ENCODE results near the gene SLC39A11. TPM values are rescaled to one million over a fixed set of nuclear protein-coding genes. Genes with fewer than 3 reads are reported as not detected.

Gene SLC39A11
- total RNA-seq, 1 donor from 2014 or later = 23.2 TPM

DNA sequence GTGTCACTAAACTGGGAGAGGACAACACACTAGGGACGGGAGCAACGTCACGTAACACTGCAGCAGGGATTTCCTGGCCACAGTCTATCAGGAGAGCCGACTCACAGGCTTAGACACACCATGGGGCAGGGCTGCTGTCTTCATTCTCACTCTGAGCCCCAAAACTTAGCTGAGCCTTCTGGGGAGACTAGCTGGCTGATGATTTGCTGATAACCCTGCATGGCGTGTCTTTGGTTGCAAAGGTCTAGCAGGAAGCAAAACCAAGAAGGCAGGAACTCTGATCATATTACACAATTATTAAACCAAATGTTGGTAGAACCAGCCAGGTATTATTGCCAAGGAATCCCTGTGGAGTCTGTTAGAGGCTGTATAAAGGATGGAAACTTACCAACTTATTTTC lies 345.0 kb downstream of the SLC39A11 start:
- peaks cover 6% of the 10 kb centered on the region for H3K9me3 Mint-ChIP-seq
- H3K4me3 Mint-ChIP-seq = no peak overlapping the region
- peaks cover 4% of the 10 kb centered on the region for H3K36me3 Mint-ChIP-seq
- no peaks in the 10 kb centered on the region for H3K27me3 Mint-ChIP-seq
- H3K27ac Mint-ChIP-seq = no peak overlapping the region
- TF ChIP-seq, protein P1, sequence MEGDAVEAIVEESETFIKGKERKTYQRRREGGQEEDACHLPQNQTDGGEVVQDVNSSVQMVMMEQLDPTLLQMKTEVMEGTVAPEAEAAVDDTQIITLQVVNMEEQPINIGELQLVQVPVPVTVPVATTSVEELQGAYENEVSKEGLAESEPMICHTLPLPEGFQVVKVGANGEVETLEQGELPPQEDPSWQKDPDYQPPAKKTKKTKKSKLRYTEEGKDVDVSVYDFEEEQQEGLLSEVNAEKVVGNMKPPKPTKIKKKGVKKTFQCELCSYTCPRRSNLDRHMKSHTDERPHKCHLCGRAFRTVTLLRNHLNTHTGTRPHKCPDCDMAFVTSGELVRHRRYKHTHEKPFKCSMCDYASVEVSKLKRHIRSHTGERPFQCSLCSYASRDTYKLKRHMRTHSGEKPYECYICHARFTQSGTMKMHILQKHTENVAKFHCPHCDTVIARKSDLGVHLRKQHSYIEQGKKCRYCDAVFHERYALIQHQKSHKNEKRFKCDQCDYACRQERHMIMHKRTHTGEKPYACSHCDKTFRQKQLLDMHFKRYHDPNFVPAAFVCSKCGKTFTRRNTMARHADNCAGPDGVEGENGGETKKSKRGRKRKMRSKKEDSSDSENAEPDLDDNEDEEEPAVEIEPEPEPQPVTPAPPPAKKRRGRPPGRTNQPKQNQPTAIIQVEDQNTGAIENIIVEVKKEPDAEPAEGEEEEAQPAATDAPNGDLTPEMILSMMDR (conservative IDR thresholded peaks at IDR 0.05) = no peak
- peaks cover 7% of the 10 kb centered on the region for H3K4me1 Mint-ChIP-seq (ENCODE audit: unreplicated experiment)
- no peak for DNase-seq (ENCODE audit: extremely low spot score, unreplicated experiment)

DNA sequence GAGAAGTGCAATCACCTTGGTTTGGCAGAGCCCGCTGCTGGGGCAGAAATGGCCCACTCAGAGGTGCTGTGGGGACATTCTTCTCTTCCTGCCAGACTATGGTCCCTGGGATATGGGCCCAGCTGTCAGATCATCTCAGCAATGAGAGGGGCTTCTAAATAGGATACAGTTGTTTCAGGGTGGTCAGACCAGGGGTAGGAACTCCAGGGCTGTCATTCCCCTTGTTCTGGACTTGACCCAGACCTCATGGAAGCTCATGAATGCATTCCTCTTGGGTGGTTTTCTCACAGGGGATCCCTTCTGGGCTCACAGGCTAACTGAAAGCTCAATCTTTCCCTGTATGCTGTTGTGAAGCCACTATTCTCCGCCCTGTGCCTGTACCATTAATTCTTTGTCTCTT lies 347.2 kb downstream of the SLC39A11 start:
- H3K9me3 Mint-ChIP-seq = peaks cover 6% of the 10 kb centered on the region

DNA sequence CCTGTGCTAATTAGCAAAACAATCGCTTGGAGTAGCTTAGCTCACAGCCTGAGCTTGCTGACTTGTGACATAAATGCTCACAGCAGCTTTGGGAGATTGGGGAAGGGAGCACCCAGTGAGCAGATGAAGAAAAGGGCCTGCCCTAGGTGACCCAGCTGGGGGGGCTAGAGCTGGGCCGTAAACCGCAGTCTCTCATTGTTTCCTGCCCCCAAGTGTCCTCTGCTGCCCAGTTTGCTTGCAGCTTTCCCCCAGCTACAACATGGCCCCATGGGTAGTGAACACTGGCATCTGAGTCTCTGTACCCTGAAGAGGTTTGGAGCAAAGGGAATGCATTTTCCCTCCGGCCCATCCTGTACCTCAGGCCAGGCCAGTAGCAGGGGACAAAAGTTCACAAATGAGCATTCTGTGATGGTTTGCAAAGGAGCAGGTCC lies 349.4 kb downstream of the SLC39A11 start:
- H3K4me3 Mint-ChIP-seq = no peak overlapping the region
- no peak for DNase-seq (ENCODE audit: extremely low spot score, unreplicated experiment)
- H3K9me3 Mint-ChIP-seq = peaks cover 6% of the 10 kb centered on the region
- TF ChIP-seq, protein P1 (conservative IDR thresholded peaks at IDR 0.05) = no peak
- H3K36me3 Mint-ChIP-seq = peaks cover 4% of the 10 kb centered on the region
- no peak overlapping the region for H3K27ac Mint-ChIP-seq
- H3K4me1 Mint-ChIP-seq (ENCODE audit: unreplicated experiment) = peaks cover 4% of the 10 kb centered on the region
- H3K27me3 Mint-ChIP-seq = no peaks in the 10 kb centered on the region

More for the DNA sequence above, 347.2 kb downstream of the SLC39A11 start:
- no peak overlapping the region for H3K27ac Mint-ChIP-seq
- peaks cover 7% of the 10 kb centered on the region for H3K4me1 Mint-ChIP-seq (ENCODE audit: unreplicated experiment)
- no peaks in the 10 kb centered on the region for H3K27me3 Mint-ChIP-seq
- H3K4me3 Mint-ChIP-seq = no peak overlapping the region
- TF ChIP-seq, protein P1 (conservative IDR thresholded peaks at IDR 0.05) = no peak
- peaks cover 4% of the 10 kb centered on the region for H3K36me3 Mint-ChIP-seq
- no peak for DNase-seq (ENCODE audit: extremely low spot score, unreplicated experiment)

DNA sequence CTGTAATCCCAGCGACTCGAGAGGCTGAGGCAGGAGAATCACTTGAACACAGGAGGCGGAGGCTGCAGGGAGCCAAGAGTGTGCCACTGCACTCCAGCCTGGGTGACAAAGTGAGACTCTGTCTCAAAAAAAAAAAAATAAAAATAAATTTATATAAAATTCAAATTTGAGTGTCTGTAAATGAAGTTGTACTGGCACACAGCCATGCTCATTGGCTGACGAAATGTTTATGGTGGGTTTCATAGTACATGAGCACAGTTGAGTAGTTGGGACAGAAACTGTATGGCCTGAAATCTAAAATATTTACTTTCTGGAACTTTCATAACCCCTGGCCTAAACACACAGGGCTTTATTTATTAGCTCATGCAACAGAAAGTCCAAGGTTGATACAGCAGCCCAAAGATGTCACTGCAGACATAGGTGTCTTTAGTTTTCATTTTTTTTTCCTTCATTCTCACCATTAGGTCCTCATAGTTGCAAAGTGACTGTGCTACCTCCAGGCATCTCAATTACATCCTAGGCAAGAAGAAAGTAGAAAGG lies 355.3 kb downstream of the SLC39A11 start:
- Mint-ChIP-seq H3K4me1 (ENCODE audit: unreplicated experiment) (peaks cover 4% of the 10 kb centered on the region), H3K27me3 (no peaks in the 10 kb centered on the region), H3K9me3 (no peaks in the 10 kb centered on the region), H3K36me3 (peaks cover 6% of the 10 kb centered on the region), H3K4me3 (no peak overlapping the region), H3K27ac (no peak overlapping the region)
- TF ChIP-seq, protein P1 (conservative IDR thresholded peaks at IDR 0.05) = no peak
- DNase-seq (ENCODE audit: extremely low spot score, unreplicated experiment) = no peak

DNA sequence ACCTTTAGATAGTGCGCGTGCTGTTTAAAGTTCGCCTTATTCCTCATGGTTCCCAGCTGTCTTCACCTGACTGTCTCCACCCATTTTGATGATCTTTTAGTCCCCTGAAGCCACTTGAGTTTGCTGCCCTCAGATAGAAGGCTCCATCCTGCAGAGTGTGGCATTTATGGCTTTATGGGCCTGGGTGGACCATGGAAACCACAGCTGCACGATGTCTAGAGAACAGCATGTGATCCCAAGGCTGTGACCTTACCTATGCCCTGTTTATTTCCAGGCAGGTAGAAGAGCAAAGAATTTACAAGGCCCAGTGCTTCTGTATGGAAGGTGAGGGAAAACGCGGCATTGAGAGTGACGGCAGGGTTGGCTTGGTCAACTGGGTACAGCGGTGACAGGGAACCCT lies 356.9 kb downstream of the SLC39A11 start:
- Mint-ChIP-seq H3K27me3 (no peaks in the 10 kb centered on the region), H3K9me3 (no peaks in the 10 kb centered on the region), H3K4me1 (ENCODE audit: unreplicated experiment) (peaks cover 5% of the 10 kb centered on the region), H3K36me3 (peaks cover 6% of the 10 kb centered on the region), H3K27ac (no peak overlapping the region), H3K4me3 (no peak overlapping the region)
- DNase-seq (ENCODE audit: extremely low spot score, unreplicated experiment) = no peak
- TF ChIP-seq, protein P1 (conservative IDR thresholded peaks at IDR 0.05) = no peak

DNA sequence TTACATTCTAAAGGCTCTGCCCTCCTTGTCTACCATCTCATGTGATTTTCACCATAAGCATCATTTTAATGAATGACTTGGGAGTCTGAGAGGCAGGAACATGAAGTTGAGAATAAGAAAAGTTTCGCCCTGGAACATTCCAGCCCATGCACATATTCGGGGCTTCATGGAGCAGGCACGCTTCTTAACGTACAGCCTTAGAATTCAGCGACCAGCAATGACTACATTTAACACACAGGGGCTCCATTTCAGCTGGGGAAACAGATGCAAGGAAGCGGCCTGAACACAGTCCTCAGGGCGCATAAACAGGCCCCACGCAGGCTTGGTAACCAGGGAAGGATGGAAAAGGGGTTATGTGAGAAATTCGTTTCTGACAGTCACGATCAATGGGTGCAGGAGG lies 357.4 kb downstream of the SLC39A11 start:
- H3K4me3 Mint-ChIP-seq = no peak overlapping the region
- H3K27me3 Mint-ChIP-seq = no peaks in the 10 kb centered on the region
- no peak for DNase-seq (ENCODE audit: extremely low spot score, unreplicated experiment)
- peaks cover 10% of the 10 kb centered on the region for H3K4me1 Mint-ChIP-seq (ENCODE audit: unreplicated experiment)
- no peaks in the 10 kb centered on the region for H3K9me3 Mint-ChIP-seq
- TF ChIP-seq, protein P1 (conservative IDR thresholded peaks at IDR 0.05) = no peak
- peaks cover 6% of the 10 kb centered on the region for H3K36me3 Mint-ChIP-seq
- no peak overlapping the region for H3K27ac Mint-ChIP-seq

All from type B pancreatic cell (in vitro differentiated cells).